GM18499 (cell line): ENCODE measurements around the gene PSMC6.

Experiments used
- ATAC-seq: cut with Tn5 transposase; IDR thresholded peaks from one replicate; pipeline ENCODE4 v1.9.1; 2021; ENCODE audit warnings: moderate number of reproducible peaks; ENCODE audit not compliant: insufficient read depth, unreplicated experiment

The PSMC6 gene

GRCh38 chr14:52776816-52777215 lies 69.8 kb downstream of the PSMC6 start:
- no peak for ATAC-seq
